Heart right ventricle (tissue), 16 donors: ENCODE results near the gene SCTR. TPM values are rescaled to one million over a fixed set of nuclear protein-coding genes. Genes with fewer than 3 reads are reported as not detected.

Source experiments
- ATAC-seq, 8 donors: fragments of 200-7000 bp; cut with Tn5 transposase; one replicate each; pipeline ENCODE4 v1.9.1; 2020; ENCODE audit warnings: mild to moderate bottlenecking in 8 of 8, moderate library complexity in 8 of 8, moderate number of reproducible peaks in 1 of 8
- DNase-seq, 2 donors: peaks; one replicate each; pipeline ENCODE4 v3.0.0-alpha.2; 2020
- H3K27ac ChIP-seq, 10 donors: fragments of 200-600 bp; sonication (generic) in 2 of 10; one replicate each; pipeline versions ENCODE4 v1.5.0 to v1.8.0; 2020 to 2022; ENCODE audit warnings: mild to moderate bottlenecking in 3 of 10
- H3K27me3 ChIP-seq, 7 donors: fragments of 200-600 bp; one replicate each; pipeline ENCODE4 v1.8.0; 2021 to 2022; ENCODE audit warnings: mild to moderate bottlenecking in 2 of 7
- H3K36me3 ChIP-seq, 9 donors: fragments of 200-600 bp; sonication (generic) in 1 of 9; one replicate each; pipeline versions ENCODE4 v1.5.0 to v1.8.0; 2020 to 2022; ENCODE audit warnings: mild to moderate bottlenecking in 2 of 9
- H3K4me1 ChIP-seq, 9 donors: fragments of 200-600 bp; sonication (generic) in 1 of 9; one replicate each; pipeline versions ENCODE4 v1.5.0 to v1.8.0; 2020 to 2022; ENCODE audit warnings: mild to moderate bottlenecking in 4 of 9
- H3K4me3 ChIP-seq, 10 donors: fragments of 200-600 bp; sonication (generic) in 2 of 10; one replicate each; pipeline versions ENCODE4 v1.5.0 to v1.8.0; 2020 to 2022; ENCODE audit warnings: mild to moderate bottlenecking in 7 of 10, moderate library complexity in 2 of 10
- H3K9me3 ChIP-seq, 11 donors: fragments of 200-600 bp in 10 of 11; sonication (generic) in 2 of 11; one replicate each; pipeline versions ENCODE4 v1.5.0 to v1.8.0; 2013 to 2022; ENCODE audit warnings: mild to moderate bottlenecking in 2 of 11, control low read depth in 1 of 11, moderate library complexity in 1 of 11
- WGBS, 2 donors: extraction: QIAGEN DNeasy Blood & Tissue Kit; methylation state at CpG; one replicate each; pipeline ENCODE4 v1.1.7; 2013; ENCODE audit warnings: inconsistent platforms in 1 of 2; 5-methylcytosine and 5-hydroxymethylcytosine counted together
- intact Hi-C, 10 donors: fragments of 100-400 bp; cut with DNase I; formaldehyde crosslinking; loops; one replicate each; pipeline versions ENCODE4 v1.11.1 to v1.14.2; 2022
- polyA plus RNA-seq, 2 donors: library from polyadenylated mRNA; stranded (reverse); fragments of 200-250 nt; gene quantifications; one replicate each; pipeline ENCODE4 v1.2.3, GENCODE V29; 2013
- total RNA-seq, 10 donors: library from RNA; stranded (reverse); fragmentation: NEBNext Ultra II Directional in 3 of 10; extraction: Animal tissue kit (Norgen Biotek cat#: 25700) in 3 of 10; gene quantifications; one replicate each; pipeline versions ENCODE4 v1.2.1 to v1.2.4, GENCODE V29; 2021 to 2023
- TF ChIP-seq, protein P1 (sequence below), 9 donors: fragments of 200-600 bp; sonication (generic) in 2 of 9; IDR thresholded peaks; one replicate each; pipeline versions ENCODE4 v1.5.0 to v1.8.0; 2021 to 2022; ENCODE audit warnings: antibody characterized with exemption in 9 of 9, mild to moderate bottlenecking in 5 of 9, moderate library complexity in 1 of 9
- donor health status: Arrhythmogenic right ventricular cardiomyopathy.
- donor health status: ischemic (EF 13 %, LVEDD 7.1; RV severe dilation, severe dysfunction).
- donor health status: healthy with polysubstance abuse.
- donor health status: DM: no; HTN: yes; CAD: no.
- donor health status: DM: no; HTN: no; CAD: no.
- donor health status: ischemic (EF 25% LVEDD 6.9; RV normal size, moderate dysfunction).
- donor health status: ischemic (EF 25% LVEDD 5.7; RV mildly dilated, moderate dysfunction).
- donor health status: healthy.
- donor health status: DM: yes; HTN: yes; CAD: no.
- donor health status: Ischemic cardiomyopathy.
- donor health status: ischemic (EF 35%, LVEDD 5.7; RV mildly dilated, moderate dysfunction).
- donor health status: nonischemic (EF 11% LVEDD 7.7; RV severe dilation, severe dysfunction).
- donor health status: DM: yes; HTN: yes; CAD: no.
- donor health status: PGD.
- donor health status: ischemic (EF 29% LVEDD 5.4; RV normal size, mild dysfunction).
- donor health status: nonischemic (EF 23%, LVEDD 6.1; RV moderate dilation, normal function).

SCTR gene
- total and polyA plus RNA-seq, 12 donors = 0.10 to 1.4 (median 0.57) TPM; not detected in 2

GRCh38 chr2:119483896-119484718 is 40.2 kb downstream of the SCTR start:
- TF ChIP-seq, protein P1, sequence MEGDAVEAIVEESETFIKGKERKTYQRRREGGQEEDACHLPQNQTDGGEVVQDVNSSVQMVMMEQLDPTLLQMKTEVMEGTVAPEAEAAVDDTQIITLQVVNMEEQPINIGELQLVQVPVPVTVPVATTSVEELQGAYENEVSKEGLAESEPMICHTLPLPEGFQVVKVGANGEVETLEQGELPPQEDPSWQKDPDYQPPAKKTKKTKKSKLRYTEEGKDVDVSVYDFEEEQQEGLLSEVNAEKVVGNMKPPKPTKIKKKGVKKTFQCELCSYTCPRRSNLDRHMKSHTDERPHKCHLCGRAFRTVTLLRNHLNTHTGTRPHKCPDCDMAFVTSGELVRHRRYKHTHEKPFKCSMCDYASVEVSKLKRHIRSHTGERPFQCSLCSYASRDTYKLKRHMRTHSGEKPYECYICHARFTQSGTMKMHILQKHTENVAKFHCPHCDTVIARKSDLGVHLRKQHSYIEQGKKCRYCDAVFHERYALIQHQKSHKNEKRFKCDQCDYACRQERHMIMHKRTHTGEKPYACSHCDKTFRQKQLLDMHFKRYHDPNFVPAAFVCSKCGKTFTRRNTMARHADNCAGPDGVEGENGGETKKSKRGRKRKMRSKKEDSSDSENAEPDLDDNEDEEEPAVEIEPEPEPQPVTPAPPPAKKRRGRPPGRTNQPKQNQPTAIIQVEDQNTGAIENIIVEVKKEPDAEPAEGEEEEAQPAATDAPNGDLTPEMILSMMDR (IDR thresholded peaks at IDR 0.05) = no peak
- Histone ChIP-seq H3K9me3 (no peaks in the 10 kb centered on the region), H3K27me3 (peaks cover 0 to 3% (median 0%) of the 10 kb centered on the region in 7 donors), H3K36me3 (no peaks in the 10 kb centered on the region), H3K27ac (peak overlapping the region; percentile 22 to 89 (median 74)), H3K4me1 (peaks cover 12 to 87% (median 67%) of the 10 kb centered on the region in 9 donors), H3K4me3 (no peak overlapping the region)
- DNase-seq = no peak
- WGBS, 2 donors = 87% methylated on average over 11 of the region's 11 CpGs
- ATAC-seq = no peak
- intact Hi-C loops = loop anchor here in 2 of 10 donors (5.0 to 10.0 kb wide), 2 partner anchors 113 to 169 kb away; no protein-coding TSS in a partner anchor

- Histone ChIP-seq H3K27ac (peak overlapping the region; percentile 22 to 89 (median 74)), H3K27me3 (peaks cover 0 to 3% (median 0%) of the 10 kb centered on the region in 7 donors), H3K9me3 (no peaks in the 10 kb centered on the region), H3K4me3 (no peak overlapping the region), H3K4me1 (peaks cover 10 to 80% (median 61%) of the 10 kb centered on the region in 9 donors), H3K36me3 (no peaks in the 10 kb centered on the region)
- TF ChIP-seq, protein P1 (IDR thresholded peaks at IDR 0.05) = no peak
- no peak for DNase-seq
- peak in 5 of 8 donors; percentile 4 to 24 (median 14) for ATAC-seq
- intact Hi-C loops = loop anchor here in 2 of 10 donors (5.0 to 10.0 kb wide), 2 partner anchors 114 to 169 kb away; no protein-coding TSS in a partner anchor
- 49% methylated on average over 5 of the region's 5 CpGs for WGBS, 2 donors
Observed at GRCh38 chr2:119483395-119483753, 40.9 kb downstream of the SCTR start.

GRCh38 chr2:119482481-119483394 is 41.5 kb downstream of the SCTR start:
- Histone ChIP-seq H3K4me3 (no peak overlapping the region), H3K27ac (peak overlapping the region; percentile 22 to 89 (median 74)), H3K27me3 (peaks cover 0 to 3% (median 0%) of the 10 kb centered on the region in 7 donors), H3K4me1 (peaks cover 10 to 74% (median 55%) of the 10 kb centered on the region in 9 donors), H3K36me3 (no peaks in the 10 kb centered on the region), H3K9me3 (no peaks in the 10 kb centered on the region)
- WGBS, 2 donors = 52 to 57% methylated on average over 20 of the region's 20 CpGs
- peak; percentile 24 to 61 (median 46) for ATAC-seq
- intact Hi-C loops = loop anchor here in 2 of 10 donors (5.0 to 10.0 kb wide), 2 partner anchors 115 to 168 kb away; no protein-coding TSS in a partner anchor
- DNase-seq = peak in 1 of 2 donors; percentile 66
- TF ChIP-seq, protein P1 (IDR thresholded peaks at IDR 0.05) = no peak
